HG03196 (cell line): ENCODE results near the gene MACROD2.

Experiments used
- ATAC-seq: cut with Tn5 transposase; IDR thresholded peaks from one replicate; pipeline ENCODE4 v1.9.1; 2021; ENCODE audit not compliant: unreplicated experiment

MACROD2 gene

DNA sequence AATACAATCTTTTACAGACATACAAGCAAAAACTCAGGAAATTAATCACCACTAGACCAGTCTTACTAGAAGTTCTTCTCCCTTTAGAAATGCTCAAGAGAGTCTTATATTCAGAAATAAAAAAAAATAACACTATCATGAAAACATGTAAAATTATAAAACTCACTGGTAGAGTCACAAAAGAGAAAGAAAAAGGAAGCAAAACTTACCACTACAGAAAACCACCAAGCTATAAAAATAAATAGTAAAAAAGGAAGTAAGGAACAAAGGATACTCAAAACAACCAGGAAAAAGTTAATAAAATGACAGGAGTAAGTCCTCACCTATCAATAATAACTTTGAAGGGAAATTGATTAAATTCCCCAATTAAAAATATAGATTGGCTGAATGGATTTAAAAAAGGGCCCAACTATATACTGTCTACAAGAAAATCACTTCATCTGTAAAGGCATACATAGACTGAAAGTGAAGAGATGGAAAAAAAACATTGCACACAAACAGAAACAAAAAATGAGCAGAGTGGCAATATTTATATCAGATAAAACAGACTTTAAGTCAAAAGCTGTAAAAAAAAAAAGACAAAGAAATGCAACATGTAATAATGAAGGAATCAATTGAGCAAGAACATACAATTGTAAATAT, 2088.4 kb downstream of the MACROD2 start:
- no peak for ATAC-seq

- no peak for ATAC-seq
Observed at GRCh38 chr20:16095226-16095625, 2099.9 kb downstream of the MACROD2 start.

- ATAC-seq: no peak
Observed at GRCh38 chr20:16096756-16097326, 2101.5 kb downstream of the MACROD2 start.

DNA sequence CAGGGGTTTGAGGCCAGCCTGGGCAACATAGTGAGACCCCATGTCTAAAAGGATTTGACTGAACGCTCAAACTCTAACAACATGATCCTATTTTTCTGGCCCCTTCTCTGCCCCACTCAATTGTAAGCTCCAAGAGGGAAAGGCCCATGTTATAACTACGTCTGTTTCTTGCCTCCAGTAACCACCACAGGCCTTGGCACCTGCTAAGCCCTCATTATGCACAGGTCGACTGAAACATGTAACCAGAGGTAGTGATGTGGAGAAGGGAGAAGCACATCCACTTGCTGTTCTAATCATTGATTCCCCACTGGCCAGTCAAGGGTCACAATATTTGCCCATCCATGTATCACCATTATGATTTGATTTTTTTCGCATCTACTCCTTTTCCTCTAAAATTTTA, 2102.5 kb downstream of the MACROD2 start:
- no peak for ATAC-seq

DNA sequence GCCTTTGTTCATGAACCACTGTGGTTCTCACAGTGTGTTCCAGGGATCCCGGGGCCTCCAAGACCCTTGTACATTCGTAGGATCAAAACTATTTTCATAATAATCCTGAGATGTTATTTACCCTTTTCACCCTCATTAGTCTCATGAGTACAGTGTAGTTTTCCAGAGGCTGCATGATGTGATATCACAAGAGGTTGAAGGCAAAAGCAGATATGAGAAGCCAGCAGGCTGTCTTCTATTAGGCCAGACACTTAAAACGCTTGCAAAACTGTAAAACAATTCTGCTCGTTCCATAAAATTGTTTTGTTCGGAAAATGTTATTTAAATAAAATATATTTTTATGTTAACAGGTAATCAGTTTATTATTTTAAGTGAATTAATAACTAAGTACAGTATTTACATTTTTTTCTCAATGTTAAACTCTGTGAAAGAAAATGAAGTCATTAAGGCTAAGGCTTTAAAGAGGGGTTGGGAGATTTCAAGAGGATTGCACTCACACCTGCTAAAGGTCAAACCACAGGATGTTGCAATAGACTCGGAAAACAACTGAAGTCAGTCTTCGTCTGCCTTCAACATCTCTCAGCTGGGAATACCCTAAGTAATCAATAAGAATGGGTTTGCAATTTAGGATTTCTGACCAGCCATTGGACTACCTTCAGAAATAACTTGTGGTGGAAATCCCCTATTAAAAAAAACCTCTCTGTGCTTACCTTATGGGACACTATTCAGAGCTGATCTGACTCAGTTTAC, 2103.7 kb downstream of the MACROD2 start:
- no peak for ATAC-seq

- no peak for ATAC-seq
Observed at GRCh38 chr20:16100111-16100510, 2104.8 kb downstream of the MACROD2 start.

GRCh38 chr20:16100767-16101166, 2105.5 kb downstream of the MACROD2 start:
- ATAC-seq: no peak
